KOPT-K1 (cell line): ENCODE results near the gene OR10Z1.

ENCODE experiments used
- H3K27ac ChIP-seq: fragments of 200-600 bp; sonication (generic); 2 replicates; pipeline ENCODE4 v1.5.1; 2016; ENCODE audit warnings: antibody characterized with exemption, mild to moderate bottlenecking, low read depth, low read length; ENCODE audit not compliant: poor library complexity, severe bottlenecking
- H3K36me3 ChIP-seq: fragments of 200-600 bp; sonication (generic); 2 replicates; pipeline ENCODE4 v1.5.1; 2017; ENCODE audit warnings: antibody characterized with exemption, mild to moderate bottlenecking, low read length, moderate library complexity; ENCODE audit not compliant: insufficient read depth
- H3K9me3 ChIP-seq: fragments of 200-600 bp; sonication (generic); 2 replicates; pipeline ENCODE4 v1.5.1; 2017; ENCODE audit warnings: antibody characterized with exemption, low read length, mild to moderate bottlenecking; ENCODE audit not compliant: insufficient read depth, poor library complexity, severe bottlenecking

OR10Z1 gene

GRCh38 chr1:158644449-158644848, 39.4 kb downstream of the OR10Z1 start:
- Histone ChIP-seq H3K9me3 (no peaks in the 10 kb centered on the region), H3K36me3 (peaks cover 3% of the 10 kb centered on the region; the same call in 1 of the 2 replicates), H3K27ac (no peak overlapping the region)

GRCh38 chr1:158646465-158646864, 41.4 kb downstream of the OR10Z1 start:
- Histone ChIP-seq H3K36me3 (no peaks in the 10 kb centered on the region; the same call in 1 of the 2 replicates), H3K9me3 (no peaks in the 10 kb centered on the region)

GRCh38 chr1:158649052-158649451, 44.0 kb downstream of the OR10Z1 start:
- Histone ChIP-seq H3K27ac (peak overlapping the region; percentile 25), H3K36me3 (no peaks in the 10 kb centered on the region; the same call in 1 of the 2 replicates), H3K9me3 (no peaks in the 10 kb centered on the region)

More at GRCh38 chr1:158646465-158646864, 41.4 kb downstream of the OR10Z1 start:
- peak overlapping the region; percentile 2 for H3K27ac ChIP-seq

- peak overlapping the region; percentile 88 for H3K27ac ChIP-seq
- no peaks in the 10 kb centered on the region for H3K36me3 ChIP-seq
- no peaks in the 10 kb centered on the region for H3K9me3 ChIP-seq
Observed at GRCh38 chr1:158652721-158653334, 47.8 kb downstream of the OR10Z1 start.

GRCh38 chr1:158654086-158654485, 49.0 kb downstream of the OR10Z1 start:
- Histone ChIP-seq H3K9me3 (no peaks in the 10 kb centered on the region), H3K36me3 (no peaks in the 10 kb centered on the region), H3K27ac (peak overlapping the region; percentile 88)

GRCh38 chr1:158654571-158654970, 49.5 kb downstream of the OR10Z1 start:
- H3K27ac ChIP-seq, result peak overlapping the region; percentile 88
- H3K36me3 ChIP-seq, result no peaks in the 10 kb centered on the region
- no peaks in the 10 kb centered on the region for H3K9me3 ChIP-seq
